ENCODE data around the gene DNAL4. TPM values are rescaled to one million over a fixed set of nuclear protein-coding genes. Genes with fewer than 3 reads are reported as not detected.
A peak's percentile ranks its signal among the peaks of the same experiment; 100 is the strongest.

Gene DNAL4
- total RNA-seq, 1 experiment from 2014 or later, result 8.3 TPM

DNA sequence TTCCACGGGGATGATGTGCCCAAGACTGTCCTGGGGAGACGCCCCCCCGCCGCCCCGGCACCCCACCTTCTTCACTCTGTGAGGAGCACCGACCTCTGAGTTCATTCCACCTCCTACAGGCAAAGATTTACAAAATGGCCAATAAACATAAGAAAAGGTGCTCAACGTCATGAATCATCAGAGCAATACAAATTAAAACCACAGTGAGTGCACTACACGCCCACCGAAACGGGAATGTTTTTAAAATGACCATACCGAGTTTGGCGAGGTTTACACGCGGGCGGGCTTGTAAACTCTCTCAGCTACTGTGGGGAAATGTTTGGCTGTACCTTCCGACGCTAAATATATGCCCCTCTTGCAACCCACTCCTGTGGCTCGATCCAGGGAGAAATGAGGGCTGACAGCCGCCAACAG lies 42.0 kb upstream of the DNAL4 start:
- no peak overlapping the region for H2BK15ac ChIP-seq (ENCODE audit: low read depth, low read length)
- peak overlapping the region; percentile 2 for H3K4me2 ChIP-seq (ENCODE audit: insufficient read depth, insufficient read length, low read length)
- H2AFZ ChIP-seq (ENCODE audit: low read length), result no peak overlapping the region
- H4K20me1 ChIP-seq (ENCODE audit: control insufficient read depth, insufficient read depth, insufficient read length), result no peaks in the 10 kb centered on the region
- no peak overlapping the region for H4K91ac ChIP-seq (ENCODE audit: insufficient read length, low read depth, low read length)
- Mint-ChIP-seq H3K36me3 (ENCODE audit: insufficient read depth in 1 of 3, low read depth in 3 of 3) (no peaks in the 10 kb centered on the region; a peak in 1 of 7 replicates), H3K4me3 (no peak overlapping the region; a peak in 1 of 5 replicates), H3K4me1 (peaks cover 46 to 52% of the 10 kb centered on the region in 2 experiments), H3K27ac (no peak overlapping the region; a peak in 1 of 7 replicates), H3K27me3 (ENCODE audit: low read depth) (peaks cover 26% of the 10 kb centered on the region), H3K9me3 (no peaks in the 10 kb centered on the region)
- DNase-seq, result no peak
- no peak overlapping the region for H3K18ac ChIP-seq (ENCODE audit: insufficient read length, low read depth, low read length)
- TF ChIP-seq, protein P1, sequence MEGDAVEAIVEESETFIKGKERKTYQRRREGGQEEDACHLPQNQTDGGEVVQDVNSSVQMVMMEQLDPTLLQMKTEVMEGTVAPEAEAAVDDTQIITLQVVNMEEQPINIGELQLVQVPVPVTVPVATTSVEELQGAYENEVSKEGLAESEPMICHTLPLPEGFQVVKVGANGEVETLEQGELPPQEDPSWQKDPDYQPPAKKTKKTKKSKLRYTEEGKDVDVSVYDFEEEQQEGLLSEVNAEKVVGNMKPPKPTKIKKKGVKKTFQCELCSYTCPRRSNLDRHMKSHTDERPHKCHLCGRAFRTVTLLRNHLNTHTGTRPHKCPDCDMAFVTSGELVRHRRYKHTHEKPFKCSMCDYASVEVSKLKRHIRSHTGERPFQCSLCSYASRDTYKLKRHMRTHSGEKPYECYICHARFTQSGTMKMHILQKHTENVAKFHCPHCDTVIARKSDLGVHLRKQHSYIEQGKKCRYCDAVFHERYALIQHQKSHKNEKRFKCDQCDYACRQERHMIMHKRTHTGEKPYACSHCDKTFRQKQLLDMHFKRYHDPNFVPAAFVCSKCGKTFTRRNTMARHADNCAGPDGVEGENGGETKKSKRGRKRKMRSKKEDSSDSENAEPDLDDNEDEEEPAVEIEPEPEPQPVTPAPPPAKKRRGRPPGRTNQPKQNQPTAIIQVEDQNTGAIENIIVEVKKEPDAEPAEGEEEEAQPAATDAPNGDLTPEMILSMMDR (conservative IDR thresholded peaks at IDR 0.05), result no peak
- no peak overlapping the region for H3K4ac ChIP-seq (ENCODE audit: low read depth, low read length)
- H3K23ac ChIP-seq (ENCODE audit: insufficient read length, low read depth, low read length), result no peak overlapping the region
- no peak overlapping the region for H2BK20ac ChIP-seq (ENCODE audit: low read depth, low read length, poor library complexity, severe bottlenecking)
- no peak overlapping the region for H2BK5ac ChIP-seq (ENCODE audit: insufficient read length, low read length)
- peaks cover 2% of the 10 kb centered on the region; the same call in 1 of the 2 replicates for H3K79me2 ChIP-seq (ENCODE audit: insufficient read depth, low read length)
- H3K9ac ChIP-seq (ENCODE audit: extremely low read depth, insufficient read length, low read length), result no peak overlapping the region
- H2BK120ac ChIP-seq (ENCODE audit: low read depth, low read length, poor library complexity, severe bottlenecking), result no peak overlapping the region
- H3K14ac ChIP-seq (ENCODE audit: insufficient read depth, low read length), result no peak overlapping the region
- no CpG with 5 or more reads among the region's 19 CpGs for WGBS (ENCODE audit: extremely low coverage, insufficient read length, low lambda C conversion rate)
- no peak overlapping the region for H3K56ac ChIP-seq (ENCODE audit: insufficient read length, low read depth, low read length)
- peaks cover 10% of the 10 kb centered on the region; the same call in 1 of the 2 replicates for H3K4me1 ChIP-seq (ENCODE audit: insufficient read depth, low read length)
- H2BK12ac ChIP-seq (ENCODE audit: insufficient read length, low read depth, low read length), result no peak overlapping the region
- no peak overlapping the region for H3T11ph ChIP-seq (ENCODE audit: low read length)
- H4K8ac ChIP-seq (replicated peaks; ENCODE audit: insufficient read length, low read depth, low read length), result no peak overlapping the region
- no peak overlapping the region for H4K5ac ChIP-seq (ENCODE audit: insufficient read length, low read depth, low read length)
- no peaks in the 10 kb centered on the region for H3K79me1 ChIP-seq (ENCODE audit: insufficient read depth, low read depth, low read length, poor library complexity, severe bottlenecking)
- H3K27me3 ChIP-seq (ENCODE audit: insufficient read depth, low read length), result no peaks in the 10 kb centered on the region
- no peaks in the 10 kb centered on the region for H3K23me2 ChIP-seq (ENCODE audit: insufficient read length, low read depth, low read length, poor library complexity, severe bottlenecking)
- H3K9me3 ChIP-seq (ENCODE audit: control insufficient read depth, low read depth, low read length), result no peaks in the 10 kb centered on the region
- no peak overlapping the region for H2AK5ac ChIP-seq (ENCODE audit: insufficient read length, low read length)
- no peak overlapping the region for H3K27ac ChIP-seq (ENCODE audit: insufficient read length, low read depth, low read length)
